H9 (cell line): Measurements from ENCODE around the gene CCR9. TPM values are rescaled to one million over a fixed set of nuclear protein-coding genes. Genes with fewer than 3 reads are reported as not detected.

Source experiments
- DNase-seq: peaks from one replicate; pipeline ENCODE4 v3.0.0-alpha.2; 2017
- H2AFZ ChIP-seq: one replicate; pipeline ENCODE4 v1.6.1; 2013; ENCODE audit warnings: mild to moderate bottlenecking, low read length, control low read depth, moderate library complexity
- H2AK5ac ChIP-seq: 2 replicates; pipeline ENCODE4 v1.6.1; 2013; ENCODE audit warnings: low read length, control low read depth, mixed read lengths; ENCODE audit not compliant: insufficient read length
- H2BK120ac ChIP-seq: one replicate; pipeline ENCODE4 v1.6.1; 2013; ENCODE audit warnings: low read depth, mild to moderate bottlenecking, low read length, control low read depth, inconsistent platforms; ENCODE audit not compliant: poor library complexity, severe bottlenecking
- H2BK12ac ChIP-seq: 2 replicates; pipeline ENCODE4 v1.6.1; 2013; ENCODE audit warnings: low read length, control low read depth, mixed read lengths, low read depth; ENCODE audit not compliant: insufficient read length
- H2BK15ac ChIP-seq: 2 replicates; pipeline ENCODE4 v1.6.1; 2013; ENCODE audit warnings: low read depth, low read length, control low read depth
- H2BK20ac ChIP-seq: one replicate; pipeline ENCODE4 v1.6.1; 2013; ENCODE audit warnings: low read depth, mild to moderate bottlenecking, low read length, control low read depth, inconsistent platforms; ENCODE audit not compliant: poor library complexity, severe bottlenecking
- H2BK5ac ChIP-seq: 2 replicates; pipeline ENCODE4 v1.6.1; 2013; ENCODE audit warnings: low read length, control low read depth, mixed read lengths; ENCODE audit not compliant: insufficient read length
- H3K14ac ChIP-seq: 2 replicates; pipeline ENCODE4 v1.6.1; 2013; ENCODE audit warnings: low read length, control low read depth; ENCODE audit not compliant: insufficient read depth
- H3K18ac ChIP-seq: 2 replicates; pipeline ENCODE4 v1.6.1; 2013; ENCODE audit warnings: low read depth, mild to moderate bottlenecking, mixed read lengths, low read length, control low read depth; ENCODE audit not compliant: insufficient read length
- H3K23ac ChIP-seq: 2 replicates; pipeline ENCODE4 v1.6.1; 2013; ENCODE audit warnings: low read length, control low read depth, mixed read lengths, low read depth; ENCODE audit not compliant: insufficient read length
- H3K23me2 ChIP-seq: 2 replicates; pipeline ENCODE4 v1.6.1; 2013; ENCODE audit warnings: low read depth, mild to moderate bottlenecking, mixed read lengths, low read length, control low read depth; ENCODE audit not compliant: insufficient read length, poor library complexity, severe bottlenecking
- H3K27ac ChIP-seq: 2 replicates; pipeline ENCODE4 v1.5.1; 2013; ENCODE audit warnings: low read length, control low read depth, mixed read lengths, low read depth; ENCODE audit not compliant: insufficient read length
- H3K27me3 ChIP-seq: 2 replicates; pipeline ENCODE4 v1.6.1; 2013; ENCODE audit warnings: low read length, control low read depth, inconsistent platforms; ENCODE audit not compliant: insufficient read depth
- H3K4ac ChIP-seq: 2 replicates; pipeline ENCODE4 v1.6.1; 2013; ENCODE audit warnings: low read depth, mild to moderate bottlenecking, control low read depth, inconsistent platforms, low read length, moderate library complexity
- H3K4me1 ChIP-seq: 2 replicates; pipeline ENCODE4 v1.6.1; 2013; ENCODE audit warnings: low read length, control low read depth, inconsistent platforms; ENCODE audit not compliant: insufficient read depth
- H3K4me2 ChIP-seq: 2 replicates; pipeline ENCODE4 v1.6.1; 2013; ENCODE audit warnings: low read length, control low read depth, mixed read lengths; ENCODE audit not compliant: insufficient read length, insufficient read depth
- H3K56ac ChIP-seq: 2 replicates; pipeline ENCODE4 v1.6.1; 2013; ENCODE audit warnings: low read depth, mild to moderate bottlenecking, mixed read lengths, low read length, control low read depth; ENCODE audit not compliant: insufficient read length
- H3K79me1 ChIP-seq: 2 replicates; pipeline ENCODE4 v1.6.1; 2013; ENCODE audit warnings: low read depth, mild to moderate bottlenecking, moderate library complexity, low read length, control low read depth, inconsistent platforms; ENCODE audit not compliant: insufficient read depth, poor library complexity, severe bottlenecking
- H3K79me2 ChIP-seq: 2 replicates; pipeline ENCODE4 v1.6.1; 2013; ENCODE audit warnings: low read length, control low read depth, inconsistent platforms; ENCODE audit not compliant: insufficient read depth
- H3K9ac ChIP-seq: 2 replicates; pipeline ENCODE4 v1.6.1; 2013; ENCODE audit warnings: low read length, control low read depth, mixed read lengths; ENCODE audit not compliant: insufficient read length; ENCODE audit errors: extremely low read depth
- H3K9me3 ChIP-seq: one replicate; pipeline ENCODE4 v1.6.1; 2013; ENCODE audit warnings: low read depth, low read length, inconsistent platforms; ENCODE audit not compliant: control insufficient read depth
- H3T11ph ChIP-seq: one replicate; pipeline ENCODE4 v1.6.1; 2013; ENCODE audit warnings: mild to moderate bottlenecking, low read length, control low read depth, inconsistent platforms
- H4K20me1 ChIP-seq: one replicate; pipeline ENCODE4 v1.6.1; 2013; ENCODE audit not compliant: control insufficient read depth, insufficient read length, insufficient read depth
- H4K5ac ChIP-seq: 2 replicates; pipeline ENCODE4 v1.6.1; 2013; ENCODE audit warnings: low read depth, mild to moderate bottlenecking, mixed read lengths, low read length, control low read depth; ENCODE audit not compliant: insufficient read length
- H4K8ac ChIP-seq: replicated peaks from 2 replicates; pipeline ENCODE4 v1.6.1; 2013; ENCODE audit warnings: low read length, control low read depth, mixed read lengths, low read depth; ENCODE audit not compliant: insufficient read length
- H4K91ac ChIP-seq: 2 replicates; pipeline ENCODE4 v1.6.1; 2013; ENCODE audit warnings: low read depth, mild to moderate bottlenecking, moderate library complexity, mixed read lengths, low read length, control low read depth; ENCODE audit not compliant: insufficient read length
- H3K27ac Mint-ChIP-seq, 3 experiments: 2 replicates in 2 of 3; 3 replicates in 1 of 3; pipeline ENCODE4 v1.8.0; 2020 to 2021; ENCODE audit warnings: mixed read lengths in 3 of 3, mild to moderate bottlenecking in 1 of 3, moderate library complexity in 1 of 3
- H3K27me3 Mint-ChIP-seq: 2 replicates; pipeline ENCODE4 v1.8.0; 2021; ENCODE audit warnings: low read depth, mild to moderate bottlenecking, moderate library complexity, mixed read lengths
- H3K36me3 Mint-ChIP-seq, 3 experiments: 2 replicates in 2 of 3; 3 replicates in 1 of 3; pipeline ENCODE4 v1.8.0; 2020 to 2021; ENCODE audit warnings: low read depth in 3 of 3, mixed read lengths in 3 of 3; ENCODE audit not compliant: insufficient read depth in 1 of 3
- H3K4me1 Mint-ChIP-seq, 2 experiments: 2 replicates each; pipeline ENCODE4 v1.8.0; 2020; ENCODE audit warnings: mixed read lengths in 2 of 2
- H3K4me3 Mint-ChIP-seq, 2 experiments: 2 replicates in 1 of 2; 3 replicates in 1 of 2; pipeline ENCODE4 v1.8.0; 2020 to 2021; ENCODE audit warnings: mild to moderate bottlenecking in 2 of 2, mixed read lengths in 2 of 2, moderate library complexity in 1 of 2
- H3K9me3 Mint-ChIP-seq, 2 experiments: 2 replicates in 1 of 2; 3 replicates in 1 of 2; pipeline ENCODE4 v1.8.0; 2020; ENCODE audit warnings: mild to moderate bottlenecking in 2 of 2, mixed read lengths in 2 of 2, moderate library complexity in 1 of 2
- CTCF ChIP-seq: fragments of 200-600 bp; sonication (generic); conservative IDR thresholded peaks from 3 replicates; pipeline ENCODE4 v1.8.0; 2021; ENCODE audit warnings: antibody characterized with exemption, mild to moderate bottlenecking
- WGBS: extraction: QIAGEN DNeasy Blood & Tissue Kit; methylation state at CpG from one replicate; pipeline ENCODE4 v1.1.7; 2013; ENCODE audit warnings: missing lambda C conversion rate, low lambda C conversion rate, mixed read lengths; ENCODE audit not compliant: insufficient read length; ENCODE audit errors: extremely low coverage; 5-methylcytosine and 5-hydroxymethylcytosine counted together
- total RNA-seq: library from RNA; stranded (reverse); gene quantifications from 2 replicates; pipeline ENCODE4 v1.2.1, GENCODE V29; 2021

The CCR9 gene
- total RNA-seq, 1 experiment from 2014 or later: not detected

- H3K27ac ChIP-seq: no peak overlapping the region
- H3K23ac ChIP-seq: no peak overlapping the region
- no peak overlapping the region for H2AFZ ChIP-seq
- Mint-ChIP-seq H3K4me1 (peaks cover 9 to 10% of the 10 kb centered on the region in 2 experiments), H3K9me3 (no peaks in the 10 kb centered on the region), H3K27me3 (peaks cover 10% of the 10 kb centered on the region), H3K27ac (no peak overlapping the region), H3K36me3 (no peaks in the 10 kb centered on the region), H3K4me3 (no peak overlapping the region)
- no peaks in the 10 kb centered on the region for H3K79me2 ChIP-seq
- no peak overlapping the region for H2BK12ac ChIP-seq
- H3K79me1 ChIP-seq: no peaks in the 10 kb centered on the region
- H3K9me3 ChIP-seq: no peaks in the 10 kb centered on the region
- H2BK15ac ChIP-seq: no peak overlapping the region
- no peak for DNase-seq
- no peaks in the 10 kb centered on the region for H3K4me1 ChIP-seq
- no peak overlapping the region for H3K9ac ChIP-seq
- no peak overlapping the region for H2AK5ac ChIP-seq
- H3K23me2 ChIP-seq: no peaks in the 10 kb centered on the region
- H3K4me2 ChIP-seq: no peak overlapping the region
- no CpG with 5 or more reads among the region's 23 CpGs for WGBS
- H3K27me3 ChIP-seq: no peaks in the 10 kb centered on the region
- no peak for TF ChIP-seq CTCF
- no peak overlapping the region for H4K8ac ChIP-seq
- peak overlapping the region; percentile 46; the same call in 1 of the 2 replicates for H3K14ac ChIP-seq
- H2BK120ac ChIP-seq: no peak overlapping the region
- H3K56ac ChIP-seq: no peak overlapping the region
- no peak overlapping the region for H2BK5ac ChIP-seq
- H3K4ac ChIP-seq: no peak overlapping the region
- H4K20me1 ChIP-seq: no peaks in the 10 kb centered on the region
- no peak overlapping the region for H3T11ph ChIP-seq
- H4K5ac ChIP-seq: no peak overlapping the region
- no peak overlapping the region for H4K91ac ChIP-seq
- H3K18ac ChIP-seq: no peak overlapping the region
- no peak overlapping the region for H2BK20ac ChIP-seq
Measured at GRCh38 chr3:45884368-45885201, 1.8 kb upstream of the CCR9 start.
